ENCODE measurements around the gene DGCR8. TPM values are rescaled to one million over a fixed set of nuclear protein-coding genes. Genes with fewer than 3 reads are reported as not detected.

Gene DGCR8
- total and polyA plus RNA-seq, 2 of the 4 experiments (the other 2 are of a cell fraction) = 16.7 to 25.3 TPM

DNA sequence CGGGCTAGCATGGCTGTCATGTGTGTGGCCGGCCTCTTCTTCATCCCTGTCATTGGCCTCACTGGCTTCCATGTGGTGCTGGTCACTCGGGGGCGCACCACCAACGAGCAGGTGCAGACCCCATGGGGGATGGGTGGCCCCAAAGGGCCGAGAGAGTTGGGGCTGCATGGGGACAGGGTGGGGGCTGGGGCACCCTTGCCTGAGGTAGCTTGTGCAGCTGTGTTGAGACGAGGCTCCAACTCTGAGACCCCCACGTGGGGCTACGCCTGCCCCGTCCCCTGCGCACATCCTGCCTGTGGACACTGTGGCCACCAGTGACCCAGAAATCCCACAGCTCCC is 60.0 kb downstream of the DGCR8 start:
- Histone ChIP-seq H3K9me3 (ENCODE audit: control insufficient read depth, insufficient read depth, low read length) (no peaks in the 10 kb centered on the region), H3K9ac (ENCODE audit: low read depth, low read length) (no peak overlapping the region), H3K14ac (replicated peaks; ENCODE audit: low read depth, low read length) (no peak overlapping the region), H3K4ac (ENCODE audit: low read depth, low read length) (no peak overlapping the region), H2BK20ac (ENCODE audit: low read depth, low read length) (no peak overlapping the region), H3K36me3 (ENCODE audit: control insufficient read depth, insufficient read depth, low read length) (peaks cover 16% of the 10 kb centered on the region), H2AK5ac (ENCODE audit: low read depth, low read length) (no peak overlapping the region), H3K56ac (ENCODE audit: extremely low read depth, insufficient read depth, low read length) (no peak overlapping the region), H2BK15ac (ENCODE audit: low read depth, low read length) (no peak overlapping the region), H4K8ac (ENCODE audit: low read depth in 2 of 2, low read length in 2 of 2) (no peak overlapping the region), H4K20me1 (ENCODE audit: insufficient read depth, low read length) (peaks cover 60% of the 10 kb centered on the region), H3K9me1 (ENCODE audit: insufficient read depth, low read length) (peaks cover 18% of the 10 kb centered on the region), H2AFZ (replicated peaks; ENCODE audit: low read length, poor library complexity) (no peak overlapping the region), H3K4me1 (ENCODE audit: control insufficient read depth, insufficient read depth, low read length) (peaks cover 22% of the 10 kb centered on the region), H3K23ac (ENCODE audit: low read depth, low read length) (no peak overlapping the region), H3K79me1 (ENCODE audit: low read depth in 1 of 2, low read length in 2 of 2) (peaks cover 16 to 77% of the 10 kb centered on the region in 2 experiments; a peak in 3 of 4 replicates), H4K5ac (ENCODE audit: low read depth, low read length) (no peak overlapping the region), H3K18ac (ENCODE audit: low read depth, low read length) (no peak overlapping the region), H2BK120ac (ENCODE audit: low read depth, low read length) (no peak overlapping the region), H4K91ac (ENCODE audit: insufficient read depth, low read depth, low read length) (no peak overlapping the region), H3K4me2 (ENCODE audit: low read depth, low read length) (no peak overlapping the region), H3K27ac (ENCODE audit: insufficient read depth, low read length) (no peak overlapping the region), H2BK5ac (ENCODE audit: low read depth, low read length, poor library complexity, severe bottlenecking) (no peak overlapping the region), H3K27me3 (ENCODE audit: control insufficient read depth, insufficient read depth, low read length) (no peaks in the 10 kb centered on the region), H2AK9ac (replicated peaks; ENCODE audit: low read depth, low read length, poor library complexity) (no peak overlapping the region), H3K4me3 (ENCODE audit: insufficient read depth, low read depth, low read length) (no peak overlapping the region)
- DNase-seq (no peak), ATAC-seq (ENCODE audit: low read depth) (no peak)
- dilution Hi-C loops (cut with HindIII; ENCODE audit: low sequenced_read_pairs, unreplicated experiment) (no loop called here), in situ Hi-C loops (cut with MboI; ENCODE audit: low sequenced_read_pairs) (no loop called here), intact Hi-C loops (cut with micrococcal nuclease) (no loop called here)
- BruUV-seq (replicated peaks) = no TSS peak
- ChIA-PET POLR2A (ENCODE audit: unreplicated experiment) (no interaction called here), CTCF (no interaction called here)
- WGBS, 2 experiments (ENCODE audit: extremely low coverage in 2 of 2, insufficient read length in 1 of 2) = 93% methylated on average over 10 of the region's 11 CpGs; no CpG with 5 or more reads in 1 of the 2 experiments
- TF ChIP-seq CHD1 (IDR thresholded peaks at IDR 0.05; ENCODE audit: low read depth, low read length) = no peak
- TF ChIP-seq MAFK (IDR thresholded peaks at IDR 0.05; ENCODE audit: low read depth, low read length) = no peak
- no peak for TF ChIP-seq CEBPB (IDR thresholded peaks at IDR 0.05; ENCODE audit: low read depth, low read length)
- no peak for TF ChIP-seq MXI1 (IDR thresholded peaks at IDR 0.05; ENCODE audit: borderline replicate concordance, low read depth, low read length)
- no peak for TF ChIP-seq MAZ (IDR thresholded peaks at IDR 0.05; ENCODE audit: borderline replicate concordance, low read depth, low read length)
- no peak for TF ChIP-seq FOS (IDR thresholded peaks at IDR 0.05; ENCODE audit: low read depth, low read length)
- no peak for TF ChIP-seq POLR2A (IDR thresholded peaks at IDR 0.05; ENCODE audit: low read depth, low read length)
- no peak for TF ChIP-seq NFE2L2 (IDR thresholded peaks at IDR 0.05; ENCODE audit: low read depth, low read length)
- TF ChIP-seq, protein P1, sequence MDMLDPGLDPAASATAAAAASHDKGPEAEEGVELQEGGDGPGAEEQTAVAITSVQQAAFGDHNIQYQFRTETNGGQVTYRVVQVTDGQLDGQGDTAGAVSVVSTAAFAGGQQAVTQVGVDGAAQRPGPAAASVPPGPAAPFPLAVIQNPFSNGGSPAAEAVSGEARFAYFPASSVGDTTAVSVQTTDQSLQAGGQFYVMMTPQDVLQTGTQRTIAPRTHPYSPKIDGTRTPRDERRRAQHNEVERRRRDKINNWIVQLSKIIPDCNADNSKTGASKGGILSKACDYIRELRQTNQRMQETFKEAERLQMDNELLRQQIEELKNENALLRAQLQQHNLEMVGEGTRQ (IDR thresholded peaks at IDR 0.05; ENCODE audit: low read depth, low read length) = no peak
- no peak for TF ChIP-seq BHLHE40 (IDR thresholded peaks at IDR 0.05; ENCODE audit: low read depth, low read length)
- TF ChIP-seq, protein P2, sequence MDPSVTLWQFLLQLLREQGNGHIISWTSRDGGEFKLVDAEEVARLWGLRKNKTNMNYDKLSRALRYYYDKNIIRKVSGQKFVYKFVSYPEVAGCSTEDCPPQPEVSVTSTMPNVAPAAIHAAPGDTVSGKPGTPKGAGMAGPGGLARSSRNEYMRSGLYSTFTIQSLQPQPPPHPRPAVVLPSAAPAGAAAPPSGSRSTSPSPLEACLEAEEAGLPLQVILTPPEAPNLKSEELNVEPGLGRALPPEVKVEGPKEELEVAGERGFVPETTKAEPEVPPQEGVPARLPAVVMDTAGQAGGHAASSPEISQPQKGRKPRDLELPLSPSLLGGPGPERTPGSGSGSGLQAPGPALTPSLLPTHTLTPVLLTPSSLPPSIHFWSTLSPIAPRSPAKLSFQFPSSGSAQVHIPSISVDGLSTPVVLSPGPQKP (IDR thresholded peaks at IDR 0.05; ENCODE audit: borderline replicate concordance, low read depth, low read length) = no peak
- TF ChIP-seq, protein P3, sequence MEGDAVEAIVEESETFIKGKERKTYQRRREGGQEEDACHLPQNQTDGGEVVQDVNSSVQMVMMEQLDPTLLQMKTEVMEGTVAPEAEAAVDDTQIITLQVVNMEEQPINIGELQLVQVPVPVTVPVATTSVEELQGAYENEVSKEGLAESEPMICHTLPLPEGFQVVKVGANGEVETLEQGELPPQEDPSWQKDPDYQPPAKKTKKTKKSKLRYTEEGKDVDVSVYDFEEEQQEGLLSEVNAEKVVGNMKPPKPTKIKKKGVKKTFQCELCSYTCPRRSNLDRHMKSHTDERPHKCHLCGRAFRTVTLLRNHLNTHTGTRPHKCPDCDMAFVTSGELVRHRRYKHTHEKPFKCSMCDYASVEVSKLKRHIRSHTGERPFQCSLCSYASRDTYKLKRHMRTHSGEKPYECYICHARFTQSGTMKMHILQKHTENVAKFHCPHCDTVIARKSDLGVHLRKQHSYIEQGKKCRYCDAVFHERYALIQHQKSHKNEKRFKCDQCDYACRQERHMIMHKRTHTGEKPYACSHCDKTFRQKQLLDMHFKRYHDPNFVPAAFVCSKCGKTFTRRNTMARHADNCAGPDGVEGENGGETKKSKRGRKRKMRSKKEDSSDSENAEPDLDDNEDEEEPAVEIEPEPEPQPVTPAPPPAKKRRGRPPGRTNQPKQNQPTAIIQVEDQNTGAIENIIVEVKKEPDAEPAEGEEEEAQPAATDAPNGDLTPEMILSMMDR (conservative IDR thresholded peaks at IDR 0.05; ENCODE audit: low read depth, low read length) = no peak
- TF ChIP-seq RFX5 (IDR thresholded peaks at IDR 0.05; ENCODE audit: low read depth, low read length) = no peak
- no peak for TF ChIP-seq RCOR1 (IDR thresholded peaks at IDR 0.05; ENCODE audit: insufficient replicate concordance, low read length)
